Epidermal melanocyte (primary cell): ENCODE results near the gene VAV1.
"Not testable (repeated sequence)": the region's sequence is repeated elsewhere in the genome, so short reads cannot be mapped to it uniquely, and the experiment has no call there.

ENCODE experiments used
- DNase-seq: peaks from one replicate; pipeline ENCODE4 v3.0.0; 2011; ENCODE audit warnings: low spot score; ENCODE audit not compliant: insufficient read length

Gene VAV1

GRCh38 chr19:6790194-6791128 is 18.0 kb downstream of the VAV1 start:
- no peak for DNase-seq

- no peak for DNase-seq
These were observed 18.7 kb downstream of the VAV1 start for GRCh38 chr19:6791237-6791636.

- no peak for DNase-seq
These were observed 20.9 kb downstream of the VAV1 start for GRCh38 chr19:6793411-6793810.

DNA sequence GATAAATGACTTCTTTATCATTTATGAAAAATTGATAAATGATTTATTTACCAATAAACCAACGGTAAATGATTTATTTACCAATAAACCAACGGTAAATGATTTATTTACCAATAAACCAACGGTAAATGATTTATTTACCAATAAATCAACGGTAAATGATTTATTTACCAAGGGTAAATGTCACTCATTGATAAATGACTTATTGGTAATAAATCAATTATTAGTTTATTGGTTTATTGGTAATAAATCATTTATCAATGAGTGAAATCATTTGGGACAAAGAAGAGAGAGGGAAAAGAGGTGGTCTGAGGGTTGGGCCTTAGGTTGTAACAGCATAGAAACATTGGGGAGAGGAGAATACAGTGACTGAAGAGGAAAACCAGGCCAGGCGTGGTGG is 21.5 kb downstream of the VAV1 start:
- no peak for DNase-seq

DNA sequence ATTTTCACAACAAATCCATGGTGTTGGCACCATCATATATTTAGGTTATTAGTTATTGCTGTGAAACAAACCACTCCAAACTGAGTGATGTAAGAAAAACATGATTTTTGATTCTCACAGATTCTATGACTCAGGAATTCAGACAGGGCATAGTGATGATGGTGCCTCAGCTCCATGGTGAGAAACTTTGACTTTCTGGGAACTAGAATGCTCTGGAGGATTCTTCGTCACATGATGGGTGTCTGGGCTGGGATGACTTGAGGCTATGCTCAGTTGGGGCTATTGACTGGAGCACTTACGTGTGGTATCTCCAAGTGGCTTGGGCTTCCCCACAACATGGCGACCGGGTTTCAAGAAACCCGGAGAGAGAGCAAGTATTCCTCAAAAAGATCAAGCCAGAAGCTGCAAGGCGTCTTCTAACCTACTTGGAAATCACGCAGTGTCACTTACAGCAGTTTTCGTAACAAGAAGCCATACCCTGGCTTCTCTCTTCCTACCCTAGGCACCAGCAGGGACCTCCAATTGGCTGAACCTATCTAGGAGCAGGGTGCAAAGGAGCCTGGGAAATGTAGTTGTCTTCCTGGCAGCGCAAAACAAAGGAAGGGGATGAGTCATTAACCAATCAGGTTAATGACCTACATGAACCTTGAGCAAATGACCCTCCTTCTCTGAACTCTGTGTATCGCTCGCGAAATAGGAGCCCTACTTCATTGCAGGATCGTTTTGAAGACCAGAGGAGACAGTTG is 22.4 kb downstream of the VAV1 start:
- DNase-seq: no peak

GRCh38 chr19:6796278-6796677 is 23.8 kb downstream of the VAV1 start:
- DNase-seq: no peak

DNA sequence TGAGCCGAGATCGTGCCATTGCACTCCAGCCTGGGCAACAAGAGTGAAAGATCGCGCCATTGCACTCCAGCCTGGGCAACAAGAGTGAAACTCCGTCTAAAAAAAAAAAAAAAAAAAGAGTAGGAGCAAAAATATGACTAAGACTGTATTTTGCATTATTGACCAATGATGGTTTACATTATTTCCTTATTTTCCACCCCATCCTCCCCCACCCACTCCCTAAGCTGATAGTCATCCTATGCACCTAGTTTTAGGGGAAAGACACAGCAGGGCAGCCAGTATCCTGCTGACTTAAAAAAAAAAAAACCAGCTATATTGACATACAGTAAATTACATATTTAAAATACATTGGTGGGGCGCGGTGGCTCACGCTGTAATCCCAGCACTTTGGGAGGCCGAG is 25.1 kb downstream of the VAV1 start:
- no peak for DNase-seq

- DNase-seq: not testable (repeated sequence)
These were observed 27.8 kb downstream of the VAV1 start for GRCh38 chr19:6800160-6800790.

GRCh38 chr19:6800991-6801484 is 28.5 kb downstream of the VAV1 start:
- no peak for DNase-seq

GRCh38 chr19:6801485-6802086 is 29.1 kb downstream of the VAV1 start:
- DNase-seq: no peak

- DNase-seq: no peak
These were observed 30.0 kb downstream of the VAV1 start for GRCh38 chr19:6802336-6803035.

DNA sequence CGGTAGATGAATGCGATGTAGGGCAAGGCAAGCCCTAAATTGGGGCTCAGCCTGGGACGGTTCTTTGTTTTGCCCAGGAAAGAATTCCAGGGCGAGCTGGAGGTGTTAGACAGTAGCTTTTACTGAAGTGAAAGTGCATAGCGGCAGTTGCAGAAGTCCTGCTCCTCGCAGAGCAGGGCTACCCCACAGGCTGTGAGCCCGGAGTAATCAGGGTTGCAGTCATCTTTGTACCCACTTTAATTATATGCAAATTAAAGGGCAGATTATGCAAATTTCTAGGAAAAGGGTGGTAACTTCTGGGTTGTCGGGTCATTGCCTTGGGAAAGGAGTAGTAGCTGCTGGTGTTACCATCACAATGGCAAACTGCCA is 30.5 kb downstream of the VAV1 start:
- no peak for DNase-seq

- DNase-seq: no peak
These were observed 34.0 kb downstream of the VAV1 start for GRCh38 chr19:6806488-6806887.

DNA sequence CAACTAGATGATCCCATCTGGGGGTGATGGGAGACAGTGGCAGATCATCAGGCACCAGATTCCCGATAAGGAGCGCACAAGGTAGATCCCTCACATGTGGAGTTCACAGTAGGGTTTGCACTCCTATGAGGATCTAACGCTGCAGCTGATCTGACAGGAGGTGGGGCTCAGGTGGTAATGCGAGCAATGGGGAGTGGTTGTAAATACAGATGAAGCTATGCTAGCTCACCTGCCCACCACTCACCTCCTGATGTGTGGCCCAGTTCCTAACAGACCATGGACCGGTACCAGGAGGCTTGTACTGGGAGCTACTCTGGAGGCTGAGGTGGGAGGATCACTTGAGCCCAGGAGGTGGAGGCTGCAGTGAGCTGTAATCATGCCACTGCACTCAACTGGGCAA is 34.8 kb downstream of the VAV1 start:
- no peak for DNase-seq

- DNase-seq: no peak
These were observed 36.0 kb downstream of the VAV1 start for GRCh38 chr19:6808494-6808893.

DNA sequence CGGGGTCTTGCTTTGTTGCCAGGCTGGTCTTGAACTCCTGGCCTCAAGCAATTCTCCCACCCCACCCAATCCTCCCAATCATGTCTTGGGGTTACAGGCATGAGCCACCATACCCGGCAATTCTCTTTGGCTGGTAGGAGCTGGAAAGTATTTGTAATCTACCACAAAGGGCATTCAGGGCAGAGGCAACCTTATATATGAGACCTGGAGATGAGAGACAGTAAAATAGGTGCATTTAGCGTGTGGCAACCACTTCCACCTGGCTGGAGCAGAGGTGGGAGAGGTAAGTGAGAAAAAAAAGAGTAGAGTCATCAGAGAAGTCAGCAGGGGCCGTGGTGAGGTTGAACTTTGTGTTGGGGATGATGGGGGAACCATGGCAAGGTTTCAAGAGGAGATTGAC is 36.8 kb downstream of the VAV1 start:
- DNase-seq: no peak

- no peak for DNase-seq
These were observed 38.9 kb downstream of the VAV1 start for GRCh38 chr19:6811378-6811777.

DNA sequence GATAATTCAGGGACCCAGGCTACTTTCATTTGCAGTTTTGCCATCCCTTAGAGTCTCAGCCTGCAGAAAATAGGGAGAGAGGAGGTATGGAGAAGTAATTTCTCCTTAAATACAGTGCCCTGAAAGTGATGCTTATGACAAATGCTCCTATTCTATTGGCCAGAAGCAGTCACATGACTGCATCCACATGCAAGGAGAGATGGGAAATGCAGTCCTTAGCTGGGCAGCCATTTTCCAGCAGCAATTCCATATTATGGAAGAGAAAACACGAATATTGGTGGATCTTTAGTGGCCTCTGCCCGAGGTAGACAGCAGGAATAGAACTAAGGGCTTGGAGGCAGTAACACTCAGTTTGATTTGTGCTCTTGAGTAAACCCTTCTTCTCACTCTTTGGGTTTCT is 39.4 kb downstream of the VAV1 start:
- no peak for DNase-seq

- no peak for DNase-seq
These were observed 40.1 kb downstream of the VAV1 start for GRCh38 chr19:6812612-6813011.

GRCh38 chr19:6813659-6814058 is 41.2 kb downstream of the VAV1 start:
- DNase-seq: no peak

DNA sequence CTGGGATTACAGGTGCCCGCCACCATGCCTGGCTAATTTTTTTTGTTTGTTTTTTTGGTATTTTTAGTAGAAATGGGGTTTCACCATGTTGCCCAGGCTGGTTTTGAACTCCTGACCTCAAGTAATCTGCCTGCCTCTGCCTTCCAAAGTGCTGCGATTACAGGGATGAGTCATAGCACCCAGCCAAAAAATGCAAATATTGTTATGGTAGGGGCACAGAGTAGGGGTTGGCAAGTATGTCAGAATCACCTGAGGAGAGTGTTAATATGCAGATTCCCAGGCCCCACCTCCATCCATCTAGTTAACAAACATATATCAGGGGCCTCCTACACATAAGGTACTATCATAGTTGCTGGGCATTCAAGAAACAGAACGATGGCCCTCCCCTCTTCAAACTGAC is 44.7 kb downstream of the VAV1 start:
- DNase-seq: no peak
